HG03097 (cell line): ENCODE measurements around the gene TNS2.
"Not testable (repeated sequence)": the region's sequence is repeated elsewhere in the genome, so short reads cannot be mapped to it uniquely, and the experiment has no call there.

Experiments used
- ATAC-seq: cut with Tn5 transposase; IDR thresholded peaks from one replicate; pipeline ENCODE4 v1.9.1; 2021; ENCODE audit not compliant: unreplicated experiment, low FRiP score

TNS2 gene

DNA sequence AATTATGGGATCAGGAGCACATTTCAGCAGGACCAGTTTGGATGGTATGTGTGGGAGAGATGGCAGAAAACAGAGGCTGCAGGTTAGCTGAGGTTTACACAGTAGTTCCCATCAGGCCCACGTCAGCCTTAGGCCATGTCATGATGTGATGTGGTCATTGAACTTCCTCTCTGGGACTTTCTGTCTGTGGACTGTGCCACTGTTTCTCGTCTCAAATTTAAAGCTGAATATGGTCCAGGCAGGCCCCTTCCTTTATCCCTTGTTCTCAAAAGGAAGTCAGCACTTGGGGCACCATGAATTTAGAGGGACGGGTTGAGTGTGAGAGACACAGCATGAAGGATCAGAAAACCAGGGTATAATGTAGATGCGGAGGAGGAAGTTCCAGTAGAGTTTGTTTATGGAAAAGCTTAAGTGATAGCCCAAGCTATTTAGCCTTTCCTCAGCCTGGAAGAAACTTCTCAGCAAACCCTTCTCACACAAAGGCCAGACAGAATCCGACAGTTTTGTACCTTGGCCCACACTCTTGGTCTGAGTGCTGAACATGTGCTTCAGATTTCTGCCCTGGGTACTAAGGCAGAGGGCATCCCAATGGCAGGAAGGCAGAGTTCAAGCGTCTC is 44.0 kb downstream of the TNS2 start:
- no peak for ATAC-seq

- no peak for ATAC-seq
Observed at GRCh38 chr12:53094394-53094787, 44.5 kb downstream of the TNS2 start.

GRCh38 chr12:53094796-53095595 is 45.1 kb downstream of the TNS2 start:
- ATAC-seq = not testable (repeated sequence)

- ATAC-seq = not testable (repeated sequence)
Observed at GRCh38 chr12:53095596-53095895, 45.7 kb downstream of the TNS2 start.

DNA sequence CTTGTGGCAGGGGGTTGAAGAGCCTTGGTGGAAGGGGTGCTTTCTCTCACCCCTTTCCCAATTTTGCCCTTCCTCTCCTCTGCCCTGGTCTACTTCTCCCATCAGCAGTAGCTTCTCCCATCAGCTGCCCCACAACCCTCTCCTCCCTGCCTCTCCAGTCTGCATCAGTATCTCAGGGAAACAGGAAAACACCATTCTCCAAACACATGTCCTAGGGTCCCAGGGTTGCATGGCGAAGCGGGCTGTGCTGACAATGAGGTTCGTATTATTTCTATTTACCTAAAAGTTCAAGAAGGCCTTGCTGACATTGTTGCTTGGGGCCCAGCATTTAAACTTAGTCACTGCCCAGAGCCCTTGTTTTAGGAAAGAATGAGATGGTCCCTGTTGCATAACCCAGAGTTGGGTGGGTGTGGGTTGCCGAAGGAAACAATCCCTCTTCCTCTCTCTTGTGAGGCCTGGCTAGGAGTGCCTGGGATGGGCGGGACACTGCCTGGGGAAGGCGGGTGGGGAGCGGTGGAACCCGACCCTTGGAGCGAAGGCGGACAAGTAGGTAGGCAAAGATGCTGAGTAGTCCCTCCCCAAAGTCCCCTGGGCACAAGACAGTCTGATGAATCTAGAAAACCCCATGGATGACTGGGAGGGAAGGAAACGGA is 46.4 kb downstream of the TNS2 start:
- ATAC-seq = no peak

DNA sequence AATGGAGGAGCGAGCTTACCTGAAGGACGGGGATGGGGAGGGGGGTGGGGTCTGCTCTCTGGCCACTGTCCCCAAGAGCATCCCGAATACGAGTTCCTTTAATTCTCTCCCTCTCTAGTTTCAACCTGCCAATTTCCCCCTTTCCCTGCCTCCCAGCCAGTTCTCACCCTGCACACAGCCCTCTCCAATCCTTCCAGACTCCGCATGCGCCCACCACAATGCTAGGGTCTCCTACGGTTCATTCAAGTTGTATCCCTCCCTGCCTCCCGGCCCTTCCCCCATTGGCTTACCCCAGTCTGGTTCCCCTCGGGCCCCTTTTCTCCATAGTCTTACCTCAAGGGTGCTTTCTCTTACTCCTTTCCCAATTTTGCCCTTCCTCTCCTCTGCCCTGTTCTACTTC is 46.9 kb downstream of the TNS2 start:
- ATAC-seq = no peak

DNA sequence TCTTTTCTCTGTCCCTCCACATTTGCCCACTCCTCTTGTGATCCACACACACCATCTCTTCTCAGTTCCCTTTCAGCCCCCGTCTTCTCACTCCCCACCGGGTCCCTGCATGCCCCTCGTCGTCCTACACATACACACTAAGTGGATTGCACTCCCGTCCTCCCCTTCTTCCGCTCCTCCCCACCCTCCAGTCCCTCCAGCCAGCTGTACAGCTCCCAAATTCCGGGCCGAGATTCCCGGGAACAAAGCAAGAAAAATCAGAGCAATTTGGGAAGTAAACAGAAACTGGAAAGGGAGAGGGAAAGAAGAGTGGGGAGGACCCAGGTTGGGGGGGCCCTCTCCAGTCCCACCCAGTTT is 47.3 kb downstream of the TNS2 start:
- ATAC-seq = no peak

DNA sequence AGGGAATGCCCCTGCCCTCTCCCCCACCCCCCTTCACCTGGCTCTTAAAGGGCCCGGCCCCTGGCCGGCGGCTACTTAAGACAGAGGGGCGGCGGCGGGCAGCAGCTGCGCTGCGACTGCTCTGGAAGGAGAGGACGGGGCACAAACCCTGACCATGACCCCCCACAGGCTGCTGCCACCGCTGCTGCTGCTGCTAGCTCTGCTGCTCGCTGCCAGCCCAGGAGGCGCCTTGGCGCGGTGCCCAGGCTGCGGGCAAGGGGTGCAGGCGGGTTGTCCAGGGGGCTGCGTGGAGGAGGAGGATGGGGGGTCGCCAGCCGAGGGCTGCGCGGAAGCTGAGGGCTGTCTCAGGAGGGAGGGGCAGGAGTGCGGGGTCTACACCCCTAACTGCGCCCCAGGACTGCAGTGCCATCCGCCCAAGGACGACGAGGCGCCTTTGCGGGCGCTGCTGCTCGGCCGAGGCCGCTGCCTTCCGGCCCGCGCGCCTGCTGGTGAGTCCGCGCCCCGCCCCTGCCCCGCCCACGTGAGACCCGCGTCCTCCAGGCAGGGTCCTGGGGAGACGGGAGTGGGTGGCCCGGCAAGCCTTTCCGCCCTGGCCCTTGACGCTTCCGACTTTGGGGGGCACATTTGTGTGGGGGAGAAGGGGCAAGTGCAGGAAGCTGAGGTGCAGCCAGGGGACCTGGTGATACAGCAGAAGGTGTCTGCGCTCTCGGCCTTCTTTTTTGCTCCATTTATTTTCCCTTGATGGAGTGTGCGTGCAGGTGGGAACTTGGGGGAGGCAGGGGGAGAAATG is 47.9 kb downstream of the TNS2 start, which contains the start of gene IGFBP6:
Gene IGFBP6 (plus strand): TSS at position 104 of the 790 bp plus-strand sequence. CDS start 51 bp downstream, at position 155.
- ATAC-seq = no peak

DNA sequence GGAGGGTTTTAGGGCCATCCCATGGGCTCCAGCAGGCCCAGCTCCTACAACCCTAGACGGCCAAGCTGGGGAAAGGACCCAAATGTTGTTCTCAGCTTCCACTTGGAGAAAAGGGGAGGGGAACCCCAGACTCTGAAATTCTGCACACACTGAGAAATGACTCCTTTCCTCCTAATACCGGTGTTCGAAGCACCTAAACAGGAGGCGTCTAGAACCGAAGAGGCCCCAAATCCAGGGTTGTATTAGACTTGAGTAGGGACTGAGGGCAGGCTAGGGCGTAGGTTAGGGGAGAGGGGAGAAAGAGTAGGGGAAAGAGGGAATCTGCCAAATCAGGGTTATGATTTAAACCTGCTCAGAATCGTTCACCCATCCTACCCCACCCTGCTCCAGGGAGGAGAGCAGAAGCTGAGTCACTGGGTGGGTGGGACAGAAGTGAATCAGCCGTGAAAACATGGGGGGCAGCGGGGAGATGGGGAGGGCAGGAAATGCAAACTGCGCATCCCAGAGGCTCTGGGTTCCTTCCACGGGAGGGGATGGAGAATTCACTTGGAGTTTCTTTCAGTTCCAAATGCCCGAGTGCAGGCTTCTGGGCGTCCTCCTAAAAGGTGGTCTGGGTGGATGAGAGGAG is 48.6 kb downstream of the TNS2 start:
- no peak for ATAC-seq

DNA sequence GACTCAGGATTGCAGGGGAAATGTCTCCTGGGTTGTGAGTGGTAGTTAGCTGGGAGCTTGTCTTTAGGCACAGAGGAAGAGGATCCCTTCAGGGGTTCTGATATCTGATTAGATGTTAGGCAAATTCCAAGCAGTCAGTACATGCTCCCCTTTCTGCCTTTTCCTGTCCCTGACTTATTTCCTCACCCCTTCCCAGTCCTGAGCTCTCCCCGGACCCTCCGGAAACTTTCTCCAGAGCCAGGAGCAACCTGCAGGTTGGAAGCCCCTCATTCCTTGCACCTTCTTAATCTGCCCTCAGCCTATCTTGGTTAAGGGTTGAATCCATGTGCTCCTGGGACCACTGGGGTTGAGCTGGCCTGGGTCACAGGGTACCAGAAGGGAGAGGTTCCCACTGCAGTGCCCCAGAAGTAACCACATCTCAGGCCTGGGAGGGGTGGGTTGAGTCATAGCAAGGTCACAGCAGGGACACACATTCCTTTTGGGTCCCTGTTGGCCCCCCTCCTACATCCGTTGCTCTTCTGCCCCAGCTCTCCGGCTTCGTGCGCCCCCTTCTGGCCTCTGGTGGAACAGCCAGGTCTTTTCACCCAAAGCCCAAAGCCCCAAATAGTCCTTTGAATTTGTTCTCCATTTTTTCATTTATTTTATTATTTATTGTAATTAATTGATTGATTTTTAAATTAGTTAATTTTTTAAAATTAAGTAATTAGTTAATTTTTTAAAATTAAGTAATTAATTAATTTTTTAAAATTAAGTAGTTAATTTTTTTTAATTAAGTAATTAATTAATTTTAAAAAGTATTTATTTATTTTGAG is 49.4 kb downstream of the TNS2 start:
- ATAC-seq = no peak

GRCh38 chr12:53100466-53101151 is 50.7 kb downstream of the TNS2 start:
- ATAC-seq = no peak

GRCh38 chr12:53101266-53101665 is 51.4 kb downstream of the TNS2 start:
- ATAC-seq = no peak

DNA sequence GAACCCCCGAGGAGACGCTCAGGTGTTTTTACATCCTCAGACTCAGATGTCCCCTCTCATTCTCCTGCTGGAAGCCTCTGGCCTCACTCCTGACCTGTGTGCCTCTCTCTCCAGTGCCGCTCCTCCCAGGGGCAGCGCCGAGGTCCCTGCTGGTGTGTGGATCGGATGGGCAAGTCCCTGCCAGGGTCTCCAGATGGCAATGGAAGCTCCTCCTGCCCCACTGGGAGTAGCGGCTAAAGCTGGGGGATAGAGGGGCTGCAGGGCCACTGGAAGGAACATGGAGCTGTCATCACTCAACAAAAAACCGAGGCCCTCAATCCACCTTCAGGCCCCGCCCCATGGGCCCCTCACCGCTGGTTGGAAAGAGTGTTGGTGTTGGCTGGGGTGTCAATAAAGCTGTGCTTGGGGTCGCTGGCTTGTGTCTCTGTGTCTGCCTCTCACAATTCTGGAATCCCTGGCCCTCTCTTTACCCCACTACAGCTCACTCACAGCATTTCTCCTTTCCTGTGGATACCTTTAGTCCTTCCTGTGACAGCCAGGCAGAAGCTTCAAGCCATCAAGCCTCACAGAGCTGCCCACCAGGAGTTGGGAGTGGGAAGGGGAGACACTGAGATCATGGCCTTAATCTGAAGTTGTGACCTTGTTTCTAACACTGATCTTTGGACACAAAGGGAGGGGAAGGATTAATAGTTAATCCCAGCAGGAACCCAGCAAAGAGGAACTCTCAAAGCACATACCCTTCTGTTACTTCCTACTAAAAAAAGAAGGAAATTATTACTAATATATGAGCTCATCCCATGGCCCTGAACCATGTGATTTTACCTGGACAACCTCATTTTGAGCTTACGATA is 52.3 kb downstream of the TNS2 start:
- ATAC-seq = no peak

GRCh38 chr12:53102883-53103807 is 53.3 kb downstream of the TNS2 start, which contains the start of gene SOAT2:
Gene SOAT2, plus strand, starts transcription at chr12:53103486. Its CDS starts 92 bp downstream, at chr12:53103578.
- peak; percentile 60 for ATAC-seq

DNA sequence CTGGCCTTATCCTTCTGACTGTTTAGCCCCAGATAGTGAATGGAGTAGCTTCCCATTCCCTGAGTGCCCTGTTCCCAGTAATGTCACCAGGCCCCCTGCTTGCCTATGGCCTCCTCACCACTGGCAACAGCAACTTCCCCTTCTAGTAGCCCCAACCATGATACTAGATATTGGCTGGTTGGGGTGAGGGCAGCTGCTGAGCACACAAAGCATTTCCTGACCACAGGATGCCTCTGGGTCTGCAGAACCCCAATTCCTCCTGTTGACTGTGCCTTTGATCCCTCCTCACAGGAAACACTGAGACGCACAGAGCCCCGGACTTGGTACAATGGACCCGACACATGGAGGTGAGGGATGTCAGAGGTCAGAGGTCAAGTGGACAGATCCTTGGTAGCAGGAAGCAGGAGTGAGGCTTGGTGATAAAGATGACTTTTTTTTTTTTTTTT is 54.0 kb downstream of the TNS2 start:
- no peak for ATAC-seq

DNA sequence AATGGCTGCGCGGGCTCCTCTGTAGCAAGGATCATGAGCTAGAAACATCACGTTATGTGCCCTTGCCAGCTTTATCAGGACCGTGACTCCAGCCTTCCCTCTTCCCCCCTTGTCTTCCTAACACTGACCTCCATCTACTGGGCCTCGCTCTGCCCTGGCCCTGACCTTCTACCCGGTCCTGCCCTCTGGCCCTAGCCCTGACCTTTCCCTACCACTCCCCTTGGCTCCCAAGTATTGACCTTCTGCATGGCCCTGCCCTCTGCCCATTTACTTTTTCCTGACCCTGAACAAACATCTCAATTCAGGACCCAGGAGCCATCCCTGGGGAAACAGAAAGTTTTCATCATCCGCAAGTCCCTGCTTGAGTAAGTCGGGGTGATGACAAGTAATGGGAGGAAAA is 55.4 kb downstream of the TNS2 start:
- ATAC-seq = no peak
